Measurements from ENCODE around the gene STAC3.

Gene STAC3

DNA sequence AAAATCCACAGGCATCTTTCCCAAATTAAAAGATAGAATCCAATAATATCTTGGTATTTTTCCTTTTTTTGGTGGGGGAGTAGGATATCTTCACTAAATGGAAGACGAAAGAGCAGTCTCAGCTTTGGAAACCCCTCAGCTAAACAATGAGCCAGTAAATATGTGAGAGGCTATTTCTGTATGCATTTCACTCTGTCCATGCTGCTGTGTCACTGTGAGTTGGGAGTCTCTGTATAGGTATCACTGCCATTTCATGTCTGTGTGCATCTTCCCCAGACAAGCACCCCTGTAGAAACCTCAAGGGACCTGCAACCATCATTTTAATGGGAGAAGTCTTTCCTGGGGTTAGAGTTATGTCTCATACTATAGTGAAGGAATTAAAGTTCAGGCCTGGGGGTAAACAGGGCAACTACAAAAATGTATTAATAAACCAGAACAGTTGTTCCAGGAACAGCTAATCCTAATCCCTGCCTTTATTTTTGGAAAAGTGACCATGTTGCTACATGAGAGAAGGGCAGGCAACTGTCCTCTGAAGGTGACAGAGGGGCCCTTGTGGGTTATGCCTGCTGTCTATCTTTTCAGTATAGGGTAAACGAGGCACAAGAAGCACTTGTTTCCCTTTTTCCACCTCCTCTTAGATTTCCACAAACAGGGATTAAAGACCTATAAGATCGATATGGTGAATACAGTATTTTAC lies 11.3 kb upstream of the STAC3 start (continued):
- TF ChIP-seq, protein P1, sequence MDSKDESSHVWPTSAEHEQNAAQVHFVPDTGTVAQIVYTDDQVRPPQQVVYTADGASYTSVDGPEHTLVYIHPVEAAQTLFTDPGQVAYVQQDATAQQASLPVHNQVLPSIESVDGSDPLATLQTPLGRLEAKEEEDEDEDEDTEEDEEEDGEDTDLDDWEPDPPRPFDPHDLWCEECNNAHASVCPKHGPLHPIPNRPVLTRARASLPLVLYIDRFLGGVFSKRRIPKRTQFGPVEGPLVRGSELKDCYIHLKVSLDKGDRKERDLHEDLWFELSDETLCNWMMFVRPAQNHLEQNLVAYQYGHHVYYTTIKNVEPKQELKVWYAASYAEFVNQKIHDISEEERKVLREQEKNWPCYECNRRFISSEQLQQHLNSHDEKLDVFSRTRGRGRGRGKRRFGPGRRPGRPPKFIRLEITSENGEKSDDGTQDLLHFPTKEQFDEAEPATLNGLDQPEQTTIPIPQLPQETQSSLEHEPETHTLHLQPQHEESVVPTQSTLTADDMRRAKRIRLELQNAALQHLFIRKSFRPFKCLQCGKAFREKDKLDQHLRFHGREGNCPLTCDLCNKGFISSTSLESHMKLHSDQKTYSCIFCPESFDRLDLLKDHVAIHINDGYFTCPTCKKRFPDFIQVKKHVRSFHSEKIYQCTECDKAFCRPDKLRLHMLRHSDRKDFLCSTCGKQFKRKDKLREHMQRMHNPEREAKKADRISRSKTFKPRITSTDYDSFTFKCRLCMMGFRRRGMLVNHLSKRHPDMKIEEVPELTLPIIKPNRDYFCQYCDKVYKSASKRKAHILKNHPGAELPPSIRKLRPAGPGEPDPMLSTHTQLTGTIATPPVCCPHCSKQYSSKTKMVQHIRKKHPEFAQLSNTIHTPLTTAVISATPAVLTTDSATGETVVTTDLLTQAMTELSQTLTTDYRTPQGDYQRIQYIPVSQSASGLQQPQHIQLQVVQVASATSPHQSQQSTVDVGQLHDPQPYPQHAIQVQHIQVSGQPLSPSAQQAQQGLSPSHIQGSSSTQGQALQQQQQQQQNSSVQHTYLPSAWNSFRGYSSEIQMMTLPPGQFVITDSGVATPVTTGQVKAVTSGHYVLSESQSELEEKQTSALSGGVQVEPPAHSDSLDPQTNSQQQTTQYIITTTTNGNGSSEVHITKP (tag by site-specific recombination; IDR thresholded peaks at IDR 0.05), result no peak
- TF ChIP-seq ZNF549 (tag by site-specific recombination; IDR thresholded peaks at IDR 0.05), result no peak
- no peak for TF ChIP-seq ZNF747 (tag by site-specific recombination; IDR thresholded peaks at IDR 0.05)

DNA sequence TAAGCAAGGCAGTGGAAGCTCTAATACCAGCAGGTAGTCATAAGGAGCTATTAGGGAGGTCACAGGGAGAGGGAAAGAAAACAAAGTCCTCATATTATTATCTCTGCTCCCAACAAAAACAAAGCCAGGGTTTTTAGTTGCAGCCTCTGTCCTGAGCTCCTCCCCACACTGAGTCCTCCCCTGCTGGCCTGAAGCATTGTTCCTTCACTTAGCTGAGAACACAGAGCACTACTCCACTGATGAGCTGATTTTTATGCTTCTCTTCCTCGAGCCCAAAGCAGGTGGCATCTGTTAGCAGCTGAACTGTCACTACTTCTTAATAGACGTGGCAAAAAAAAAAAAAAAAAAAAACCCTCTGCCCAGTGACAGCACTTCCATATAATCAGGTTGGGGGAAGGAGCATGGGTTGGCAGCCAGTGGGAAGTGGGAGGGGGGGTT lies 10.5 kb upstream of the STAC3 start:
- H3K4me3 ChIP-seq (ENCODE audit: low read depth, low read length), result no peak overlapping the region
- H3K36me3 ChIP-seq (ENCODE audit: control insufficient read depth in 2 of 2, insufficient read depth in 1 of 2, low read length in 2 of 2), result peaks cover 9 to 64% of the 10 kb centered on the region in 2 experiments
- H3K27ac ChIP-seq (ENCODE audit: extremely low read depth, low read depth, low read length), result no peak overlapping the region
- ChIA-PET POLR2A (no interaction called here), CTCF (interaction anchor here (0.6 to 8.8 kb wide), 7 partner anchors 10 to 192 kb away, joined by 3 to 151 read pairs (median 4); partner anchors contain the start of gene INHBE)
- peaks cover 13% of the 10 kb centered on the region; the same call in 1 of the 2 replicates for H3K4me1 ChIP-seq (ENCODE audit: control insufficient read depth, insufficient read depth, low read length)
- no peak for TF ChIP-seq ZNF155 (tag by site-specific recombination; IDR thresholded peaks at IDR 0.05)
- TF ChIP-seq, protein P1 (tag by site-specific recombination; IDR thresholded peaks at IDR 0.05), result 0 out of 2 replicates have a peak, but pooled peaks have one; percentile 8
- TF ChIP-seq SP7 (tag by site-specific recombination; IDR thresholded peaks at IDR 0.05), result peak; percentile 75; the same call in 1 of the 2 replicates
- TF ChIP-seq TSHZ1 (tag by site-specific recombination; IDR thresholded peaks at IDR 0.05; ENCODE audit: borderline replicate concordance), result no peak
- peak; percentile 50; the same call in 1 of the 2 replicates for TF ChIP-seq ZBTB17 (tag by site-specific recombination; IDR thresholded peaks at IDR 0.05)
- peak; percentile 43; the same call in 1 of the 2 replicates for TF ChIP-seq ZNF362 (tag by site-specific recombination; IDR thresholded peaks at IDR 0.05)
- TF ChIP-seq GLIS1 (tag by site-specific recombination; IDR thresholded peaks at IDR 0.05), result peak; percentile 91
- TF ChIP-seq ZIC2 (tag by site-specific recombination; IDR thresholded peaks at IDR 0.05), result peak; percentile 59
- peak; percentile 70 for TF ChIP-seq OSR2 (tag by site-specific recombination; IDR thresholded peaks at IDR 0.05)
- TF ChIP-seq WT1 (tag by site-specific recombination; IDR thresholded peaks at IDR 0.05), result peak; percentile 89
- H3K9me3 ChIP-seq (ENCODE audit: control insufficient read depth, insufficient read depth, low read depth, low read length), result no peaks in the 10 kb centered on the region

All from HEK293 (cell line).